SK-N-SH (cell line): ENCODE data around the gene CYP3A5. TPM values are rescaled to one million over a fixed set of nuclear protein-coding genes. Genes with fewer than 3 reads are reported as not detected.

Source experiments
- CTCF ChIA-PET: fragments of 300-600, 350-600 bp; formaldehyde crosslinking; extraction: SDS; loops from one replicate; lab custom pipeline; 2021; lab: Yijun Ruan, JAX
- POLR2A ChIA-PET: fragments of 350-600 bp; sonication (Branson Sonifier 250); formaldehyde crosslinking; extraction: SDS; loops from one replicate; lab custom pipeline; 2020; ENCODE audit warnings: antibody characterized with exemption, inconsistent platforms; lab: Yijun Ruan, JAX
- DNase-seq: peaks from one replicate; pipeline ENCODE4 v3.0.0; 2012
- H2AFZ ChIP-seq: fragments of 200-600 bp; sonication (generic); 2 replicates; pipeline ENCODE4 v1.8.1; 2016; ENCODE audit warnings: antibody characterized with exemption, mild to moderate bottlenecking, low read depth
- H3F3A ChIP-seq: fragments of 200-600 bp; sonication (generic); replicated peaks from 2 replicates; pipeline ENCODE3; 2016; ENCODE audit warnings: antibody characterized with exemption, mild to moderate bottlenecking; ENCODE audit not compliant: insufficient read depth
- H3K27ac ChIP-seq, 2 experiments: fragments of 200-500 bp in 1 of 2; fragments of 200-600 bp in 1 of 2; sonication (Bioruptor generic) in 1 of 2; sonication (generic), shearing (Covaris generic) in 1 of 2; 2 replicates each; pipeline versions ENCODE4 v1.5.1 to v1.6.1; 2014 to 2016; ENCODE audit warnings: low read depth in 2 of 2, inconsistent platforms in 1 of 2, low read length in 1 of 2, mild to moderate bottlenecking in 1 of 2, mixed read lengths in 1 of 2
- H3K27me3 ChIP-seq: fragments of 200-600 bp; sonication (generic), shearing (Covaris generic); 2 replicates; pipeline ENCODE4 v1.6.1; 2016; ENCODE audit warnings: mixed run types; ENCODE audit not compliant: insufficient read depth
- H3K36me3 ChIP-seq, 2 experiments: fragments of 200-500 bp in 1 of 2; fragments of 200-600 bp in 1 of 2; sonication (Bioruptor generic) in 1 of 2; sonication (generic) in 1 of 2; replicated peaks in 1 of 2; 2 replicates each; pipeline versions ENCODE3 to v1.5.1; 2014 to 2016; ENCODE audit warnings: low read length in 1 of 2, mild to moderate bottlenecking in 1 of 2; ENCODE audit not compliant: insufficient read depth in 2 of 2, control insufficient read depth in 1 of 2
- H3K4me1 ChIP-seq, 2 experiments: fragments of 200-500 bp in 1 of 2; fragments of 200-600 bp in 1 of 2; sonication (Bioruptor generic) in 1 of 2; sonication (generic), shearing (Covaris generic) in 1 of 2; 2 replicates each; pipeline versions ENCODE4 v1.5.1 to v1.6.1; 2014 to 2016; ENCODE audit warnings: low read depth in 1 of 2, low read length in 1 of 2, mixed run types in 1 of 2; ENCODE audit not compliant: insufficient read depth in 2 of 2, control insufficient read depth in 1 of 2
- H3K4me2 ChIP-seq: fragments of 200-600 bp; sonication (generic), shearing (Covaris generic); 2 replicates; pipeline ENCODE4 v1.6.1; 2017; ENCODE audit warnings: mixed run types
- H3K4me3 ChIP-seq, 2 experiments: fragments of 200-500 bp in 1 of 2; fragments of 200-600 bp in 1 of 2; sonication (Bioruptor generic) in 1 of 2; sonication (generic), shearing (Covaris generic) in 1 of 2; 2 replicates each; pipeline versions ENCODE4 v1.5.1 to v1.8.1; 2014 to 2016; ENCODE audit warnings: low read depth in 2 of 2, inconsistent platforms in 1 of 2, low read length in 1 of 2, mild to moderate bottlenecking in 1 of 2, mixed read lengths in 1 of 2, moderate library complexity in 1 of 2
- H3K79me2 ChIP-seq: fragments of 200-600 bp; sonication (generic); 2 replicates; pipeline ENCODE4 v1.8.1; 2017; ENCODE audit warnings: mild to moderate bottlenecking; ENCODE audit not compliant: insufficient read depth
- H3K9ac ChIP-seq: fragments of 200-600 bp; sonication (generic); 2 replicates; pipeline ENCODE4 v1.6.1; 2017; ENCODE audit warnings: mixed run types
- H3K9me2 ChIP-seq: fragments of 200-600 bp; sonication (generic); 2 replicates; pipeline ENCODE4 v1.6.1; 2017; ENCODE audit warnings: mixed run types
- H3K9me3 ChIP-seq: fragments of 200-600 bp; sonication (generic); 2 replicates; pipeline ENCODE4 v1.6.1; 2017; ENCODE audit warnings: mixed run types, mild to moderate bottlenecking, moderate library complexity
- H4K20me1 ChIP-seq: fragments of 200-600 bp; sonication (generic); 2 replicates; pipeline ENCODE4 v1.6.1; 2017; ENCODE audit warnings: mild to moderate bottlenecking, mixed run types; ENCODE audit not compliant: insufficient read depth
- ELF1 ChIP-seq: IDR thresholded peaks from 2 replicates; pipeline ENCODE4 v1.4.0; 2012
- EZH2phosphoT487 ChIP-seq: fragments of 200-600 bp; sonication (generic); IDR thresholded peaks from 2 replicates; pipeline ENCODE4 v1.6.1; 2017; ENCODE audit warnings: low read depth, mixed run types, mild to moderate bottlenecking, antibody characterized with exemption, moderate library complexity, borderline replicate concordance
- FOXJ3 ChIP-seq: sonication (generic); formaldehyde crosslinking; IDR thresholded peaks from 2 replicates; pipeline ENCODE4 v1.5.1; 2020; ENCODE audit warnings: mild to moderate bottlenecking, missing genetic modification reagents
- GABPA ChIP-seq: IDR thresholded peaks from 2 replicates; pipeline ENCODE4 v1.4.0; 2012; ENCODE audit warnings: low read depth, mild to moderate bottlenecking
- GATA2 ChIP-seq: sonication (generic); formaldehyde crosslinking; IDR thresholded peaks from 2 replicates; pipeline ENCODE4 v1.5.0; 2020; ENCODE audit warnings: mild to moderate bottlenecking, missing genetic modification reagents
- MXI1 ChIP-seq: IDR thresholded peaks from 2 replicates; pipeline ENCODE4 v1.6.1; 2012; ENCODE audit warnings: mild to moderate bottlenecking, low read depth, low read length, improper control_type of control experiment
- NFIC ChIP-seq: IDR thresholded peaks from 2 replicates; pipeline ENCODE4 v1.4.0; 2012; ENCODE audit warnings: borderline replicate concordance
- NRF1 ChIP-seq: IDR thresholded peaks from 2 replicates; pipeline ENCODE4 v1.6.1; 2012; ENCODE audit warnings: low read depth, mild to moderate bottlenecking, low read length
- POLR2AphosphoS5 ChIP-seq: IDR thresholded peaks from 2 replicates; pipeline ENCODE4 v1.6.1; 2012; ENCODE audit warnings: low read depth, low read length
- RAD21 ChIP-seq: IDR thresholded peaks from 2 replicates; pipeline ENCODE4 v1.6.1; 2012; ENCODE audit warnings: mild to moderate bottlenecking, low read length
- RXRA ChIP-seq: IDR thresholded peaks from 2 replicates; pipeline ENCODE4 v1.4.0; 2012; ENCODE audit warnings: low read depth, mild to moderate bottlenecking, borderline replicate concordance
- SIN3A ChIP-seq: IDR thresholded peaks from 2 replicates; pipeline ENCODE4 v1.6.1; 2012; ENCODE audit warnings: low read depth, mild to moderate bottlenecking, low read length, moderate library complexity, borderline replicate concordance
- TAF1 ChIP-seq: IDR thresholded peaks from 2 replicates; pipeline ENCODE4 v1.6.1; 2012; ENCODE audit warnings: low read depth, mild to moderate bottlenecking, low read length, moderate library complexity, borderline replicate concordance
- TCF12 ChIP-seq: IDR thresholded peaks from 2 replicates; pipeline ENCODE4 v1.4.0; 2012
- TEAD4 ChIP-seq: IDR thresholded peaks from 2 replicates; pipeline ENCODE4 v1.4.0; 2012; ENCODE audit warnings: mild to moderate bottlenecking, borderline replicate concordance; ENCODE audit not compliant: insufficient read depth
- YY1 ChIP-seq: IDR thresholded peaks from 2 replicates; pipeline ENCODE4 v1.4.0; 2012; ENCODE audit warnings: low read depth, mild to moderate bottlenecking
- WGBS: methylation state at CpG from one replicate; pipeline ENCODE4 v1.1.6; 2017; ENCODE audit warnings: low lambda C conversion rate; 5-methylcytosine and 5-hydroxymethylcytosine counted together
- polyA plus RNA-seq, 3 experiments: library from polyadenylated mRNA; depleted of rRNA; stranded (reverse); fragments of >200 nt; gene quantifications; 2 replicates each; pipeline ENCODE4 v1.2.3, GENCODE V29; 2012
- TF ChIP-seq, protein P1 (sequence below): fragments of 200-600 bp; sonication (generic); IDR thresholded peaks from 2 replicates; pipeline ENCODE4 v1.6.1; 2017; ENCODE audit warnings: antibody characterized with exemption, mild to moderate bottlenecking, moderate library complexity
- TF ChIP-seq, protein P2 (sequence below): fragments of 150-350 bp; IDR thresholded peaks from 2 replicates; pipeline ENCODE4 v1.6.1; 2017; ENCODE audit warnings: antibody characterized with exemption, low read length, low read depth, borderline replicate concordance
- TF ChIP-seq, protein P3 (sequence below): IDR thresholded peaks from 2 replicates; pipeline ENCODE4 v1.4.0; 2012; ENCODE audit warnings: low read depth
- TF ChIP-seq, protein P4 (sequence below): IDR thresholded peaks from 2 replicates; pipeline ENCODE4 v1.4.0; 2012; ENCODE audit warnings: low read depth, borderline replicate concordance
- TF ChIP-seq, protein P5 (sequence below): IDR thresholded peaks from 2 replicates; pipeline ENCODE4; 2012

Gene CYP3A5
- polyA plus RNA-seq, 1 of the 3 experiments (the other 2 are of a cell fraction) = 0.25 TPM

DNA sequence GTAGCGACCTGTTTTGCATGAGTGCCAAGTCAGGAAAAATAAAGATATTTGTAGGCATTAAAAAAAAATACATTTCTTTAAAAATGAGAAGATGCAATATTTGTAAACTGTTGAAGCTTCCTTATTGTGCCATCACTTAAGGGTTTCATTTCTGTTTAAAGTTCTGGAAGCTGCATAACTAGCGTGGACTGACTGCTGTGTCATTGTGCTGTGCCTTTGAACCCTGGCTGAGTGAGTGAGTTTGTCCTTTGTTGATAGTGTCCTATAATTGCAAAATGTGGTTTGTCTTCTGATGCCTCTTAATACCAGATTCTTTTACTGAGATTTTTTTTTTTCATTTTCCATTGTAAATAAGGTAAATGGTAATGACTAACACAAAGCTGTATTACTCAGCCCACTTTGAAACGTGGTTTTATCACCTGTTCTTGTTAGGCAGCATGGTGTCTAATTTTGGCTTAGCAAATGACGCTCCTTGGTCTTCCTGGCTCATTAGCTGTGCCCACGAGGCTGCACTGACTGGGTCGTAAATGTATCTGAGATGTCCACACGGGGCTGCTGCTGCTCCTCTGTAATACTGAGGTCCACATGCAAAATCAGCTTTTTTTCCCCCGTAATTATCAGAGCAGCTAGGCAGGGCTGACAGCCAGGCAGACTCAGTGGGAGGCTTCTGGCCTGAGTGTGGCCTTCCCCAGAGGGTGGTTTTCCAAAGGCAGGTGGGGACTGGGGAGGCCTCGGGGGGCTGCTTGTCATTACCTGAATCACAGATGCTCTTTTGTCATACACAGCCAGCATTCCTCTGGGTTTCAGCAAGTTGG, 48.3 kb downstream of the CYP3A5 start:
- Histone ChIP-seq H3K9me3 (no peaks in the 10 kb centered on the region), H3K36me3 (peaks cover 45 to 61% of the 10 kb centered on the region in 2 experiments), H3F3A (peaks cover 12% of the 10 kb centered on the region), H3K4me3 (no peak overlapping the region), H3K79me2 (peaks cover 5% of the 10 kb centered on the region; the same call in 1 of the 2 replicates), H3K27ac (no peak overlapping the region), H2AFZ (no peak overlapping the region), H3K4me2 (no peak overlapping the region), H3K9me2 (no peaks in the 10 kb centered on the region), H4K20me1 (no peaks in the 10 kb centered on the region), H3K9ac (no peak overlapping the region), H3K27me3 (no peaks in the 10 kb centered on the region), H3K4me1 (no peaks in the 10 kb centered on the region)
- POLR2A ChIA-PET = interaction anchor here (3.4 kb wide), 1 partner anchor 15 kb away, joined by 13 read pairs; the partner anchor contains the start of gene ZSCAN25
- 75% methylated on average over 9 of the region's 9 CpGs for WGBS
- CTCF ChIA-PET = interaction anchor here (0.5 to 2.1 kb wide), 3 partner anchors 15 to 48 kb away, joined by 3 to 5 read pairs (median 3); partner anchors contain the start of genes CYP3A5 and ZSCAN25
- no peak for DNase-seq
- TF ChIP-seq, protein P1, sequence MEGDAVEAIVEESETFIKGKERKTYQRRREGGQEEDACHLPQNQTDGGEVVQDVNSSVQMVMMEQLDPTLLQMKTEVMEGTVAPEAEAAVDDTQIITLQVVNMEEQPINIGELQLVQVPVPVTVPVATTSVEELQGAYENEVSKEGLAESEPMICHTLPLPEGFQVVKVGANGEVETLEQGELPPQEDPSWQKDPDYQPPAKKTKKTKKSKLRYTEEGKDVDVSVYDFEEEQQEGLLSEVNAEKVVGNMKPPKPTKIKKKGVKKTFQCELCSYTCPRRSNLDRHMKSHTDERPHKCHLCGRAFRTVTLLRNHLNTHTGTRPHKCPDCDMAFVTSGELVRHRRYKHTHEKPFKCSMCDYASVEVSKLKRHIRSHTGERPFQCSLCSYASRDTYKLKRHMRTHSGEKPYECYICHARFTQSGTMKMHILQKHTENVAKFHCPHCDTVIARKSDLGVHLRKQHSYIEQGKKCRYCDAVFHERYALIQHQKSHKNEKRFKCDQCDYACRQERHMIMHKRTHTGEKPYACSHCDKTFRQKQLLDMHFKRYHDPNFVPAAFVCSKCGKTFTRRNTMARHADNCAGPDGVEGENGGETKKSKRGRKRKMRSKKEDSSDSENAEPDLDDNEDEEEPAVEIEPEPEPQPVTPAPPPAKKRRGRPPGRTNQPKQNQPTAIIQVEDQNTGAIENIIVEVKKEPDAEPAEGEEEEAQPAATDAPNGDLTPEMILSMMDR = peak; percentile 28; the same call in 1 of the 2 replicates
- TF ChIP-seq TAF1 (no peak), ELF1 (no peak), RAD21 (peak; percentile 24)

DNA sequence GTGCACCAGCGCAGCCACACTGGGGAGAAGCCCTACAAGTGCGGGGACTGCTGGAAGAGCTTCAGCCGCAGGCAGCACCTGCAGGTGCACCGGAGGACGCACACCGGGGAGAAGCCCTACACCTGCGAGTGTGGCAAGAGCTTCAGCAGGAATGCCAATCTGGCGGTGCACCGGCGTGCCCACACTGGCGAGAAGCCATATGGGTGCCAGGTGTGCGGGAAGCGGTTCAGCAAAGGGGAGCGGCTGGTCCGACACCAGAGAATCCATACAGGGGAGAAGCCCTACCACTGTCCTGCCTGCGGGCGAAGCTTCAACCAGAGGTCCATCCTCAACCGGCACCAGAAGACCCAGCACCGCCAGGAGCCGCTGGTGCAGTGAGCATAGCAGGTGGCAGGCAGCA, 50.2 kb downstream of the CYP3A5 start:
- Histone ChIP-seq H3K9me3 (no peaks in the 10 kb centered on the region), H2AFZ (no peak overlapping the region), H3K36me3 (peaks cover 57 to 79% of the 10 kb centered on the region in 2 experiments), H3K4me1 (no peaks in the 10 kb centered on the region), H3K9me2 (no peaks in the 10 kb centered on the region), H3K9ac (no peak overlapping the region), H3K27ac (no peak overlapping the region), H3F3A (peaks cover 12% of the 10 kb centered on the region), H3K27me3 (no peaks in the 10 kb centered on the region), H3K4me3 (no peak overlapping the region), H3K4me2 (no peak overlapping the region), H4K20me1 (no peaks in the 10 kb centered on the region), H3K79me2 (peaks cover 5% of the 10 kb centered on the region; the same call in 1 of the 2 replicates)
- POLR2A ChIA-PET = interaction anchor here (0.8 to 3.4 kb wide), 2 partner anchors 12 to 13 kb away, joined by 3 to 13 read pairs; partner anchors contain the start of gene ZSCAN25
- TF ChIP-seq SIN3A (no peak), YY1 (no peak), MXI1 (no peak), POLR2AphosphoS5 (no peak), GATA2 (no peak), TCF12 (no peak), TAF1 (no peak), RAD21 (no peak), NRF1 (no peak), EZH2phosphoT487 (no peak), GABPA (no peak), FOXJ3 (CRISPR knock-in tag) (no peak), RXRA (no peak), NFIC (no peak), TEAD4 (no peak)
- TF ChIP-seq, protein P2, sequence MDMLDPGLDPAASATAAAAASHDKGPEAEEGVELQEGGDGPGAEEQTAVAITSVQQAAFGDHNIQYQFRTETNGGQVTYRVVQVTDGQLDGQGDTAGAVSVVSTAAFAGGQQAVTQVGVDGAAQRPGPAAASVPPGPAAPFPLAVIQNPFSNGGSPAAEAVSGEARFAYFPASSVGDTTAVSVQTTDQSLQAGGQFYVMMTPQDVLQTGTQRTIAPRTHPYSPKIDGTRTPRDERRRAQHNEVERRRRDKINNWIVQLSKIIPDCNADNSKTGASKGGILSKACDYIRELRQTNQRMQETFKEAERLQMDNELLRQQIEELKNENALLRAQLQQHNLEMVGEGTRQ = no peak
- TF ChIP-seq, protein P3, sequence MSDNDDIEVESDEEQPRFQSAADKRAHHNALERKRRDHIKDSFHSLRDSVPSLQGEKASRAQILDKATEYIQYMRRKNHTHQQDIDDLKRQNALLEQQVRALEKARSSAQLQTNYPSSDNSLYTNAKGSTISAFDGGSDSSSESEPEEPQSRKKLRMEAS = no peak
- TF ChIP-seq, protein P4, sequence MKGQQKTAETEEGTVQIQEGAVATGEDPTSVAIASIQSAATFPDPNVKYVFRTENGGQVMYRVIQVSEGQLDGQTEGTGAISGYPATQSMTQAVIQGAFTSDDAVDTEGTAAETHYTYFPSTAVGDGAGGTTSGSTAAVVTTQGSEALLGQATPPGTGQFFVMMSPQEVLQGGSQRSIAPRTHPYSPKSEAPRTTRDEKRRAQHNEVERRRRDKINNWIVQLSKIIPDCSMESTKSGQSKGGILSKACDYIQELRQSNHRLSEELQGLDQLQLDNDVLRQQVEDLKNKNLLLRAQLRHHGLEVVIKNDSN = no peak
- TF ChIP-seq, protein P5, sequence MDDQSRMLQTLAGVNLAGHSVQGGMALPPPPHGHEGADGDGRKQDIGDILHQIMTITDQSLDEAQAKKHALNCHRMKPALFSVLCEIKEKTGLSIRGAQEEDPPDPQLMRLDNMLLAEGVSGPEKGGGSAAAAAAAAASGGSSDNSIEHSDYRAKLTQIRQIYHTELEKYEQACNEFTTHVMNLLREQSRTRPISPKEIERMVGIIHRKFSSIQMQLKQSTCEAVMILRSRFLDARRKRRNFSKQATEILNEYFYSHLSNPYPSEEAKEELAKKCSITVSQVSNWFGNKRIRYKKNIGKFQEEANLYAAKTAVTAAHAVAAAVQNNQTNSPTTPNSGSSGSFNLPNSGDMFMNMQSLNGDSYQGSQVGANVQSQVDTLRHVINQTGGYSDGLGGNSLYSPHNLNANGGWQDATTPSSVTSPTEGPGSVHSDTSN = no peak
- WGBS = 97% methylated on average over 15 of the region's 20 CpGs
- no peak for DNase-seq
- CTCF ChIA-PET = interaction anchor here (1.1 to 2.1 kb wide), 2 partner anchors 12 to 14 kb away, joined by 5 read pairs; partner anchors contain the start of gene ZSCAN25
